ENCODE results near the gene GARNL3.

DNA sequence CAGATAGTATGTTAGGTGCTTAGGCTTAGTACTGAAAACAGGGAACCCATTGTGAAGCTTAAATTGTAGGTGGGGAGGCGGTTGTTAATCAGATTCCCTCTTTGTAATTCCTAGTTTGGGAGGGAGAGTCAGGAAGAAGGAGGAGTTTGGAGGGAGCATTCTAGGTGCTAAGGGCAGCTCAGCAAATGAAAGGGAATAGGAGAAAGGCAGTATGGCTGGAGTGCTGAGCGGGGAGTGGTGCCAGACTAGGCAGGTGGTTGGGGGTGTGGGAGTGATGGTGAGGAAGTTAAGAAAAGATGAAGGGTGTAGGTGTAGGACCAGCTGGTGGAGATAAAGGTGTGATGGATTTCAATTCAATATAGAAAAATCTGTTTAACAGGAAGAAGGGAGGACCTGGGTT is 11.1 kb upstream of the GARNL3 start:
- TF ChIP-seq, protein P1, sequence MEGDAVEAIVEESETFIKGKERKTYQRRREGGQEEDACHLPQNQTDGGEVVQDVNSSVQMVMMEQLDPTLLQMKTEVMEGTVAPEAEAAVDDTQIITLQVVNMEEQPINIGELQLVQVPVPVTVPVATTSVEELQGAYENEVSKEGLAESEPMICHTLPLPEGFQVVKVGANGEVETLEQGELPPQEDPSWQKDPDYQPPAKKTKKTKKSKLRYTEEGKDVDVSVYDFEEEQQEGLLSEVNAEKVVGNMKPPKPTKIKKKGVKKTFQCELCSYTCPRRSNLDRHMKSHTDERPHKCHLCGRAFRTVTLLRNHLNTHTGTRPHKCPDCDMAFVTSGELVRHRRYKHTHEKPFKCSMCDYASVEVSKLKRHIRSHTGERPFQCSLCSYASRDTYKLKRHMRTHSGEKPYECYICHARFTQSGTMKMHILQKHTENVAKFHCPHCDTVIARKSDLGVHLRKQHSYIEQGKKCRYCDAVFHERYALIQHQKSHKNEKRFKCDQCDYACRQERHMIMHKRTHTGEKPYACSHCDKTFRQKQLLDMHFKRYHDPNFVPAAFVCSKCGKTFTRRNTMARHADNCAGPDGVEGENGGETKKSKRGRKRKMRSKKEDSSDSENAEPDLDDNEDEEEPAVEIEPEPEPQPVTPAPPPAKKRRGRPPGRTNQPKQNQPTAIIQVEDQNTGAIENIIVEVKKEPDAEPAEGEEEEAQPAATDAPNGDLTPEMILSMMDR (IDR thresholded peaks at IDR 0.05), result no peak
- no peak for TF ChIP-seq EZH2phosphoT487 (IDR thresholded peaks at IDR 0.05)
